HepG2 (cell line): ENCODE measurements around the gene STUB1. TPM values are rescaled to one million over a fixed set of nuclear protein-coding genes. Genes with fewer than 3 reads are reported as not detected.

ENCODE experiments used
- ATF5 ChIP-seq: sonication (generic); formaldehyde crosslinking; IDR thresholded peaks from 2 replicates; pipeline ENCODE4 v1.4.0; 2020; ENCODE audit warnings: mild to moderate bottlenecking, low read depth, missing genetic modification reagents
- RBFOX2 ChIP-seq: fragments of 200-400 bp; formaldehyde crosslinking; IDR thresholded peaks from 2 replicates; pipeline ENCODE4 v1.6.1; 2017; ENCODE audit warnings: low read depth, mild to moderate bottlenecking, low read length
- RXRB ChIP-seq: IDR thresholded peaks from 2 replicates; pipeline ENCODE4 v1.6.1; 2016; ENCODE audit warnings: borderline replicate concordance, missing genetic modification reagents, missing compliant biosample characterization
- SETDB1 ChIP-seq: sonication (generic); formaldehyde crosslinking; IDR thresholded peaks from 2 replicates; pipeline ENCODE4 v1.5.1; 2020; ENCODE audit warnings: missing genetic modification reagents, mild to moderate bottlenecking, borderline replicate concordance
- TCF7 ChIP-seq: sonication (generic); IDR thresholded peaks from 2 replicates; pipeline ENCODE4 v1.6.1; 2016; ENCODE audit warnings: antibody characterized with exemption, low read depth
- TOPORS ChIP-seq: sonication (generic); formaldehyde crosslinking; IDR thresholded peaks from 2 replicates; pipeline ENCODE4 v1.8.0; 2023; ENCODE audit warnings: mild to moderate bottlenecking, missing genetic modification reagents
- ZGPAT ChIP-seq: IDR thresholded peaks from 2 replicates; pipeline ENCODE4 v1.6.1; 2016; ENCODE audit warnings: mild to moderate bottlenecking
- ZNF407 ChIP-seq: sonication (generic); formaldehyde crosslinking; IDR thresholded peaks from one replicate; pipeline ENCODE4 v1.5.1; 2020; ENCODE audit warnings: mild to moderate bottlenecking, missing genetic modification reagents; ENCODE audit errors: not compliant biosample characterization
- ZNF501 ChIP-seq: sonication (generic); formaldehyde crosslinking; IDR thresholded peaks from 2 replicates; pipeline ENCODE4 v1.5.1; 2020; ENCODE audit warnings: mild to moderate bottlenecking, moderate library complexity, missing genetic modification reagents
- ZNF720 ChIP-seq: sonication (generic); formaldehyde crosslinking; IDR thresholded peaks from 2 replicates; pipeline ENCODE4 v1.4.0; 2020; ENCODE audit warnings: missing genetic modification reagents
- ZNF883 ChIP-seq: sonication (generic); formaldehyde crosslinking; IDR thresholded peaks from 2 replicates; pipeline ENCODE4 v1.5.1; 2020; ENCODE audit warnings: mild to moderate bottlenecking, missing genetic modification reagents; ENCODE audit errors: not compliant biosample characterization
- ZUFSP ChIP-seq: sonication (generic); formaldehyde crosslinking; IDR thresholded peaks from 2 replicates; pipeline ENCODE4 v1.9.0; 2021; ENCODE audit warnings: missing genetic modification reagents, mild to moderate bottlenecking, borderline replicate concordance
- polyA plus RNA-seq, 8 experiments: library from polyadenylated mRNA; depleted of rRNA in 3 of 8; stranded (reverse) in 7 of 8; unstranded in 1 of 8; fragments of >200 nt; fragmentation: Illumina TruSeq in 4 of 8; extraction: Trizol in 4 of 8; gene quantifications; 2 replicates each; pipeline versions ENCODE4 v1.2.1 to v1.2.3, GENCODE V29; 2011 to 2016; ENCODE audit warnings: low read depth in 4 of 8, missing spikeins in 1 of 8, mixed read lengths in 1 of 8; ENCODE audit not compliant: insufficient read depth in 1 of 8
- total RNA-seq, 5 experiments: library from RNA; depleted of rRNA; stranded (reverse); fragments of >200 nt; fragmentation: Illumina TruSeq; extraction: Trizol; gene quantifications; 2 replicates each; pipeline ENCODE4 v1.2.3, GENCODE V29; 2016; ENCODE audit warnings: low read depth in 1 of 5
- TF ChIP-seq, protein P1 (sequence below): sonication (generic); formaldehyde crosslinking; conservative IDR thresholded peaks from 2 replicates; pipeline ENCODE4 v1.4.0; 2020; ENCODE audit warnings: missing genetic modification reagents

The STUB1 gene
- total and polyA plus RNA-seq, 2 of the 13 experiments (the other 11 are each of a cell fraction or from before 2014, with no cell fraction given): 52.9 to 78.2 TPM

DNA sequence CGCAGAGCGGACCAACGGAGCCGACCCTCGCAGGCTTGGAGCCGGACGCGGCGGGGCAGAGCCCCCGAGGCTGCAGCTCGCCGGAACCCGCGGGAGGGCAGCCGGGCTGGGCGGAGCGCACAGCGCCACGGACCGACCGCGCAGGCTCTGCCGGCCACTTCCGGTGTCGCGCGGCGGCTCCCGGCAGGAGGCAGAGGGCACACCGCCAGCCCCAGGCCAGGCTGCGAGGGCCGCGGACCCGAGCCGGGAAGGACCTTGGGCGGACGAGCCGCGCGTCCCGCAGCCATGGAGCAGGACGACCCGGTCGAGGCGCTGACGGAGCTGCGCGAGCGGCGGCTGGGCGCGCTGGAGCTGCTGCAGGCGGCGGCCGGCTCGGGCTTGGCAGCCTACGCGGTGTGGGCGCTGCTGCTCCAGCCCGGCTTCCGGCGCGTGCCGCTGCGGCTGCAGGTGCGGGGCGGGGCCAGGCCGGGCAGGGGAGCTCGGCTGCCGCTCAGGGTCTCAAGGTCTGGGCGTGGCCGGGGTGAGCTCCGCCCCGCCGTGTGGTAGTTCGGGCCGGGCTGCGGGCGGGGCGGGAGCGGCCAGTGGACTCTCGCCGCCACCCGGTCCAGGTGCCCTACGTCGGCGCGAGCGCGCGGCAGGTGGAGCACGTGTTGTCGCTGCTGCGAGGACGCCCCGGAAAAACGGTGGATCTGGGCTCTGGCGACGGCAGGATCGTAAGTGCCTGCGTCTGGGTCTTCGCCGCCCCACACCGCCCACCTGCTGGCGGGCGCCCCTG, 41.0 kb downstream of the STUB1 start, which contains the start of gene ANTKMT (continued):
- no peak for TF ChIP-seq ZUFSP (CRISPR knock-in tag)
- TF ChIP-seq ATF5 (CRISPR knock-in tag): peak; percentile 70; the same call in 1 of the 2 replicates
- TF ChIP-seq ZNF501 (CRISPR knock-in tag): peak; percentile 60; the same call in 1 of the 2 replicates
- TF ChIP-seq SETDB1 (CRISPR knock-in tag): no peak
- TF ChIP-seq RBFOX2: peak; percentile 96
- peak; percentile 32; the same call in 1 of the 2 replicates for TF ChIP-seq RXRB (CRISPR knock-in tag)
- no peak for TF ChIP-seq TCF7
- no peak for TF ChIP-seq ZNF720 (CRISPR knock-in tag)
- peak; percentile 58 for TF ChIP-seq ZNF883 (CRISPR knock-in tag)
- peak; percentile 3 for TF ChIP-seq ZNF407 (CRISPR knock-in tag)
- no peak for TF ChIP-seq ZGPAT (CRISPR knock-in tag)
- peak; percentile 42; the same call in 1 of the 2 replicates for TF ChIP-seq TOPORS
- TF ChIP-seq, protein P1, sequence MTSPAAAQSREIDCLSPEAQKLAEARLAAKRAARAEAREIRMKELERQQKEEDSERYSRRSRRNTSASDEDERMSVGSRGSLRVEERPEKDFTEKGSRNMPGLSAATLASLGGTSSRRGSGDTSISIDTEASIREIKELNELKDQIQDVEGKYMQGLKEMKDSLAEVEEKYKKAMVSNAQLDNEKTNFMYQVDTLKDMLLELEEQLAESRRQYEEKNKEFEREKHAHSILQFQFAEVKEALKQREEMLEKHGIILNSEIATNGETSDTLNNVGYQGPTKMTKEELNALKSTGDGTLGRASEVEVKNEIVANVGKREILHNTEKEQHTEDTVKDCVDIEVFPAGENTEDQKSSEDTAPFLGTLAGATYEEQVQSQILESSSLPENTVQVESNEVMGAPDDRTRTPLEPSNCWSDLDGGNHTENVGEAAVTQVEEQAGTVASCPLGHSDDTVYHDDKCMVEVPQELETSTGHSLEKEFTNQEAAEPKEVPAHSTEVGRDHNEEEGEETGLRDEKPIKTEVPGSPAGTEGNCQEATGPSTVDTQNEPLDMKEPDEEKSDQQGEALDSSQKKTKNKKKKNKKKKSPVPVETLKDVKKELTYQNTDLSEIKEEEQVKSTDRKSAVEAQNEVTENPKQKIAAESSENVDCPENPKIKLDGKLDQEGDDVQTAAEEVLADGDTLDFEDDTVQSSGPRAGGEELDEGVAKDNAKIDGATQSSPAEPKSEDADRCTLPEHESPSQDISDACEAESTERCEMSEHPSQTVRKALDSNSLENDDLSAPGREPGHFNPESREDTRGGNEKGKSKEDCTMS (CRISPR knock-in tag): no peak
